WTC11 (cell line): ENCODE data around the gene MACROD2. TPM values are rescaled to one million over a fixed set of nuclear protein-coding genes. Genes with fewer than 3 reads are reported as not detected.

Source experiments
- ATAC-seq: fragments of 200-7000 bp; cut with Tn5 transposase; 2 replicates; pipeline ENCODE4 v1.10.0; 2021; ENCODE audit warnings: mild to moderate bottlenecking, moderate library complexity
- CTCF ChIA-PET: fragments of 300-600 bp; sonication (Branson Sonifier 250); formaldehyde crosslinking; loops from one replicate; lab custom pipeline; 2021; ENCODE audit warnings: antibody characterized with exemption; lab: Charles Lee
- POLR2A ChIA-PET: fragments of 350-600 bp; sonication (Branson Sonifier 250); formaldehyde crosslinking; loops from one replicate; lab custom pipeline; 2021; ENCODE audit warnings: antibody characterized with exemption; lab: Charles Lee
- DNase-seq: peaks from one replicate; pipeline ENCODE4 v3.0.0; 2021; ENCODE audit warnings: low spot score
- H3K27ac Mint-ChIP-seq: 2 replicates; pipeline ENCODE4 v1.8.0; 2021; ENCODE audit warnings: mixed read lengths
- H3K27me3 Mint-ChIP-seq: 2 replicates; pipeline ENCODE4 v1.8.0; 2021; ENCODE audit warnings: low read depth, mild to moderate bottlenecking, moderate library complexity, mixed read lengths
- H3K36me3 Mint-ChIP-seq: 2 replicates; pipeline ENCODE4 v1.8.0; 2021; ENCODE audit warnings: mixed read lengths
- H3K4me1 Mint-ChIP-seq: 2 replicates; pipeline ENCODE4 v1.8.0; 2022; ENCODE audit warnings: mixed read lengths
- H3K4me3 Mint-ChIP-seq: 2 replicates; pipeline ENCODE4 v1.8.0; 2021; ENCODE audit warnings: mild to moderate bottlenecking, moderate library complexity, mixed read lengths
- H3K9me3 Mint-ChIP-seq: 2 replicates; pipeline ENCODE4 v1.8.0; 2021; ENCODE audit warnings: mixed read lengths
- ARID4B ChIP-seq: sonication (generic); formaldehyde crosslinking; IDR thresholded peaks from 2 replicates; pipeline ENCODE4 v1.8.0; 2023; ENCODE audit warnings: missing genetic modification reagents, mild to moderate bottlenecking, borderline replicate concordance
- CBFB ChIP-seq: sonication (generic); formaldehyde crosslinking; IDR thresholded peaks from 2 replicates; pipeline ENCODE4 v1.8.1; 2022; ENCODE audit warnings: mild to moderate bottlenecking, low read depth, missing genetic modification reagents
- CREM ChIP-seq: sonication (generic); formaldehyde crosslinking; IDR thresholded peaks from 2 replicates; pipeline ENCODE4 v1.8.1; 2022; ENCODE audit warnings: mild to moderate bottlenecking, missing genetic modification reagents, moderate library complexity
- EMX1 ChIP-seq: fragments of 250-450 bp; sonication (Bioruptor Pico); IDR thresholded peaks from 2 replicates; pipeline ENCODE4 v1.8.0; 2021; ENCODE audit warnings: mild to moderate bottlenecking
- ESRRA ChIP-seq: sonication (generic); formaldehyde crosslinking; IDR thresholded peaks from 2 replicates; pipeline ENCODE4 v1.8.1; 2022; ENCODE audit warnings: mild to moderate bottlenecking, missing genetic modification reagents, borderline replicate concordance
- ETV6 ChIP-seq: sonication (generic); formaldehyde crosslinking; IDR thresholded peaks from 2 replicates; pipeline ENCODE4 v1.8.1; 2022; ENCODE audit warnings: mild to moderate bottlenecking, missing genetic modification reagents
- FOXP1 ChIP-seq: sonication (generic); formaldehyde crosslinking; IDR thresholded peaks from 2 replicates; pipeline ENCODE4 v1.8.0; 2022; ENCODE audit warnings: missing genetic modification reagents, mild to moderate bottlenecking, moderate library complexity, borderline replicate concordance
- GTF2I ChIP-seq: fragments of 250-450 bp; sonication (Bioruptor Pico); conservative IDR thresholded peaks from 2 replicates; pipeline ENCODE4 v1.4.0; 2021; ENCODE audit warnings: mild to moderate bottlenecking
- NFATC4 ChIP-seq: fragments of 250-450 bp; sonication (Bioruptor Pico); IDR thresholded peaks from 2 replicates; pipeline ENCODE4 v1.9.0; 2021; ENCODE audit warnings: mild to moderate bottlenecking
- NFE2L1 ChIP-seq: sonication (generic); formaldehyde crosslinking; IDR thresholded peaks from 2 replicates; pipeline ENCODE4 v1.8.1; 2023; ENCODE audit warnings: missing genetic modification reagents
- NR2C2 ChIP-seq: sonication (generic); formaldehyde crosslinking; IDR thresholded peaks from 2 replicates; pipeline ENCODE4 v1.8.0; 2022; ENCODE audit warnings: mild to moderate bottlenecking, missing genetic modification reagents
- OVOL2 ChIP-seq: fragments of 250-450 bp; sonication (Bioruptor Pico); IDR thresholded peaks from 2 replicates; pipeline ENCODE4 v1.9.0; 2021; ENCODE audit warnings: mild to moderate bottlenecking, borderline replicate concordance
- RELA ChIP-seq: sonication (generic); formaldehyde crosslinking; IDR thresholded peaks from 2 replicates; pipeline ENCODE4 v1.8.1; 2022; ENCODE audit warnings: missing genetic modification reagents, mild to moderate bottlenecking, borderline replicate concordance
- SMAD3 ChIP-seq: sonication (generic); formaldehyde crosslinking; IDR thresholded peaks from 2 replicates; pipeline ENCODE4 v1.8.0; 2022; ENCODE audit warnings: missing genetic modification reagents, mild to moderate bottlenecking, borderline replicate concordance
- USF2 ChIP-seq: sonication (generic); formaldehyde crosslinking; IDR thresholded peaks from 2 replicates; pipeline ENCODE4 v1.8.1; 2023; ENCODE audit warnings: mild to moderate bottlenecking, missing genetic modification reagents, moderate library complexity
- ZBTB21 ChIP-seq: sonication (generic); formaldehyde crosslinking; IDR thresholded peaks from 2 replicates; pipeline ENCODE4 v1.8.1; 2023; ENCODE audit warnings: mild to moderate bottlenecking, missing genetic modification reagents, borderline replicate concordance
- ZNF512 ChIP-seq: sonication (generic); formaldehyde crosslinking; IDR thresholded peaks from 2 replicates; pipeline ENCODE4 v1.8.1; 2022; ENCODE audit warnings: missing genetic modification reagents, borderline replicate concordance
- total RNA-seq: library from RNA; stranded (reverse); gene quantifications from 3 replicates; pipeline ENCODE4 v1.2.3, GENCODE V29; 2021
- TF ChIP-seq, protein P1 (sequence below): fragments of 250-450 bp; sonication (Bioruptor Pico); IDR thresholded peaks from 2 replicates; pipeline ENCODE4 v1.9.0; 2021; ENCODE audit warnings: mild to moderate bottlenecking
- TF ChIP-seq, protein P2 (sequence below): sonication (generic); formaldehyde crosslinking; IDR thresholded peaks from 2 replicates; pipeline ENCODE4 v1.8.1; 2023; ENCODE audit warnings: mild to moderate bottlenecking, missing genetic modification reagents
- TF ChIP-seq, protein P3 (sequence below): sonication (generic); formaldehyde crosslinking; IDR thresholded peaks from 2 replicates; pipeline ENCODE4 v1.8.1; 2023; ENCODE audit warnings: mild to moderate bottlenecking, missing genetic modification reagents

The MACROD2 gene
- total RNA-seq, 1 experiment from 2014 or later = 4.1 TPM

GRCh38 chr20:14573676-14574075 lies 578.4 kb downstream of the MACROD2 start (continued):
- TF ChIP-seq ARID4B (no peak), CREM (no peak), GTF2I (CRISPR knock-in tag) (no peak), RELA (CRISPR knock-in tag) (no peak), ESRRA (no peak), ZBTB21 (CRISPR knock-in tag) (no peak), OVOL2 (CRISPR knock-in tag) (no peak), USF2 (CRISPR knock-in tag) (no peak), ZNF512 (no peak), ETV6 (CRISPR knock-in tag) (no peak), SMAD3 (no peak), CBFB (no peak), EMX1 (CRISPR knock-in tag) (no peak)
- TF ChIP-seq, protein P1, sequence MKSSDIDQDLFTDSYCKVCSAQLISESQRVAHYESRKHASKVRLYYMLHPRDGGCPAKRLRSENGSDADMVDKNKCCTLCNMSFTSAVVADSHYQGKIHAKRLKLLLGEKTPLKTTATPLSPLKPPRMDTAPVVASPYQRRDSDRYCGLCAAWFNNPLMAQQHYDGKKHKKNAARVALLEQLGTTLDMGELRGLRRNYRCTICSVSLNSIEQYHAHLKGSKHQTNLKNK = no peak
- TF ChIP-seq, all 79 proteins: peak for 0

DNA sequence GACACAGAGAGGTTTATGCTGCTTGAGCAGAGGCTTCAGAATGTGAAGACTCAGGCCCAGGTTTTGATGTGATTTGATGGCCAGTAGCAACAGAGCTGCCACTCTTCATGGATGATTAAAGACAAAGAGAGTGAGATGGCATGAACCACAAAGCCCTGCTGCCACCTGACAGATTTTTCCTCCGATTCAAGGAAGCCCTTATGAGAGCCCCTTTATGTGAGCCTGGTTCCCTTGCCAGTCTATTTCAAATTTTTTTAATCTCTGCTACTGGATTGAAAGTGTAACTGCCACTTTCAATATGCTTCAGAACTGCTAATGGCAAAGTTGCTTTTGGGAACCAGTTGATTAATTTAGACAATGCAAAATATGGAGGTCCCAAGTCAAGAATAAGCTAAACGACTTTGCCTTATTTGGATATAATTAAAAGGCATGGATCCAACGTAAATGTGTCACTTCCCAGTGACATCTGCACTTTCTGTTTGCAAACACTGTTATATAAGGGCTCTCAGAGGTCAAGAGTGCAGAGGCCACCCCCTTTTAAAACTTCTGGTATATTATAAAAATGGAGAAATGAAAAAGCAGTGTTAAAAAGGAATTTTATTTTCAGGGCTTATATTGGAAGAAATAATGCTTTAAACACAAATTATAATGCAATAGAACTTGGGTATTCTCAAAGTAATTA lies 581.0 kb downstream of the MACROD2 start:
- ATAC-seq (no peak), DNase-seq (no peak)
- H3K27ac Mint-ChIP-seq = no peak overlapping the region
- ChIA-PET POLR2A (no interaction called here), CTCF (no interaction called here)
- H3K4me1 Mint-ChIP-seq = no peaks in the 10 kb centered on the region
- no peaks in the 10 kb centered on the region for H3K36me3 Mint-ChIP-seq
- H3K4me3 Mint-ChIP-seq = no peak overlapping the region
- no peaks in the 10 kb centered on the region for H3K27me3 Mint-ChIP-seq
- TF ChIP-seq NFATC4 (CRISPR knock-in tag) = no peak
- TF ChIP-seq NFE2L1 (CRISPR knock-in tag) = no peak
- TF ChIP-seq NR2C2 (CRISPR knock-in tag) = no peak
- H3K9me3 Mint-ChIP-seq = no peaks in the 10 kb centered on the region

DNA sequence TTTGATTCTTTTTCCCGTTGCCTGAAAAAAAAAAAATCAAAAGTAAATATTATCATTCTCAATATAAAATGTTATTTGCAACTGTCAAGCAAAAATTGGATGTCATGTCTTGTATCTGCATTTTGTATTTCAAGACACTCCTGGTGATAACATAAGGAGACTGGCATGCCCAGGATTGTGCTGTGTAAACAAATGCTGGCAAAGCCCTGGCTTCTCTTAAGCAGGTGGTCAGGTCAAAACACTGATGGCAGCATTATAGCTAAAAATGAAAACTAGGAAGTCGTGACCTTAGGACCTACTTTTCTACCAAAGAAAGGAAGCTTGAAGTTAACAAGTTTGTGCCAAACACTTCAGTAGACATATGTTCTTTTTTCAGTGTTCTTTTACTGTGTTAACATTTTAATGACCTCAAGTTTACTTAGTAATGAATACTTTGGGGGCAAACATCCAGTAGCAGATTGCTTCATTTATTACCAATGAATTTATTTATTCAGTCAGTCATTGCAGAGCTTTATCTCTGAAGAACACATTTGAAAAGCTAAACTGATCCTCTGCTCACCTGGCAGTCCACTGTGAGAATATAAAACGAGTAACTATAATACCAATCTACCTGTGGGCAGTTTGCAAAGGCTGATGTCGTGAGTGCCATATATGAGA lies 585.2 kb downstream of the MACROD2 start:
- H3K27ac Mint-ChIP-seq = no peak overlapping the region; the same call in 1 of the 2 replicates
- H3K36me3 Mint-ChIP-seq = no peaks in the 10 kb centered on the region
- TF ChIP-seq, protein P2, sequence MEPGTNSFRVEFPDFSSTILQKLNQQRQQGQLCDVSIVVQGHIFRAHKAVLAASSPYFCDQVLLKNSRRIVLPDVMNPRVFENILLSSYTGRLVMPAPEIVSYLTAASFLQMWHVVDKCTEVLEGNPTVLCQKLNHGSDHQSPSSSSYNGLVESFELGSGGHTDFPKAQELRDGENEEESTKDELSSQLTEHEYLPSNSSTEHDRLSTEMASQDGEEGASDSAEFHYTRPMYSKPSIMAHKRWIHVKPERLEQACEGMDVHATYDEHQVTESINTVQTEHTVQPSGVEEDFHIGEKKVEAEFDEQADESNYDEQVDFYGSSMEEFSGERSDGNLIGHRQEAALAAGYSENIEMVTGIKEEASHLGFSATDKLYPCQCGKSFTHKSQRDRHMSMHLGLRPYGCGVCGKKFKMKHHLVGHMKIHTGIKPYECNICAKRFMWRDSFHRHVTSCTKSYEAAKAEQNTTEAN (CRISPR knock-in tag) = no peak
- no peak for TF ChIP-seq FOXP1 (CRISPR knock-in tag)
- TF ChIP-seq CREM = no peak
- TF ChIP-seq, protein P3, sequence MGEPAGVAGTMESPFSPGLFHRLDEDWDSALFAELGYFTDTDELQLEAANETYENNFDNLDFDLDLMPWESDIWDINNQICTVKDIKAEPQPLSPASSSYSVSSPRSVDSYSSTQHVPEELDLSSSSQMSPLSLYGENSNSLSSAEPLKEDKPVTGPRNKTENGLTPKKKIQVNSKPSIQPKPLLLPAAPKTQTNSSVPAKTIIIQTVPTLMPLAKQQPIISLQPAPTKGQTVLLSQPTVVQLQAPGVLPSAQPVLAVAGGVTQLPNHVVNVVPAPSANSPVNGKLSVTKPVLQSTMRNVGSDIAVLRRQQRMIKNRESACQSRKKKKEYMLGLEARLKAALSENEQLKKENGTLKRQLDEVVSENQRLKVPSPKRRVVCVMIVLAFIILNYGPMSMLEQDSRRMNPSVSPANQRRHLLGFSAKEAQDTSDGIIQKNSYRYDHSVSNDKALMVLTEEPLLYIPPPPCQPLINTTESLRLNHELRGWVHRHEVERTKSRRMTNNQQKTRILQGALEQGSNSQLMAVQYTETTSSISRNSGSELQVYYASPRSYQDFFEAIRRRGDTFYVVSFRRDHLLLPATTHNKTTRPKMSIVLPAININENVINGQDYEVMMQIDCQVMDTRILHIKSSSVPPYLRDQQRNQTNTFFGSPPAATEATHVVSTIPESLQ (CRISPR knock-in tag) = no peak
- no peaks in the 10 kb centered on the region for H3K9me3 Mint-ChIP-seq
- DNase-seq (no peak), ATAC-seq (no peak)
- H3K4me3 Mint-ChIP-seq = no peak overlapping the region
- ChIA-PET POLR2A (no interaction called here), CTCF (interaction anchor here (0.6 kb wide), 1 partner anchor 275 kb away, joined by 3 read pairs; no protein-coding TSS in a partner anchor)
- no peaks in the 10 kb centered on the region for H3K27me3 Mint-ChIP-seq
- no peaks in the 10 kb centered on the region for H3K4me1 Mint-ChIP-seq
